ENCODE results near the gene SPCS2.

Gene SPCS2

DNA sequence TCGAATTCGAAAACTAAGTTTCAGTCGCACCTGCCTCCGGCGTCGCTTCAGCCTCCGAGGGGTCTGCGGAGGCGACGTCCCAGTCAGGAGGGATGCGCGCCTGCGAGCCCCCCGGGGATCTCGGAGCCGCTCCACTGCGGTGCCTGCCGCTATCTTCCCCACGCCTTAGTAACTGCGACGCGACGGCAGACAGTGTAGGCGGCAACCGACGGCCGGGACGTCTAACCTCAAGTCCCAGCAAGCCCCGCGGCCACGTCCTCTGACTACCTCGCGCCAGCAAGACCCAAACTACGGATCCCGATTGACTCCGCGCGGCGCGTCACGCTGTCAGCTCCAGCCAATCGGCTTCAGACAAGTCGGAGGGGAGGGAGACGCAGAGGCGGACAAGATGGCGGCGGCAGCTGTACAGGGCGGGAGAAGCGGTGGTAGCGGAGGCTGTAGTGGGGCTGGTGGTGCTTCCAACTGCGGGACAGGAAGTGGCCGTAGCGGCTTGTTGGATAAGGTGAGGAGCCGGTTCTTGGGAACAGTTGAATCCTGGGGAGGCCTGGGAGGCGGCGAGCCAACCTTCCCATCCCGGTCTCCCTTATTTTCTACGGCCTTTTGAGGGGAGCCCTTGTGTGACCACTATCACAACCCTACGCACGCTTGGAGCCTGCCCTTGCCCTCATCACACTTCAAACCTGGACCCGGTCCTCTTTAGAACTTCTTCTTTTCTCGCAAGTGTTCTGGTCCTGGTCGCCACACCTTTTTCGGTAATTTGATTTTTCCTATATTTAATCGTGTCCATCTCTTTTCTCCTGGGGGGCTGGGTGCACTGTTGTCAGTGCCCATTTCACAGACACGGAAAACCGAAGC, at the start of gene SPCS2, which contains the start of gene XRRA1:
Gene SPCS2, plus strand, starts transcription at position 369 of the 855 bp plus-strand sequence. Its CDS starts 20 bp downstream, at position 389.
Gene XRRA1, minus strand, starts transcription at position 194 of the 855 bp plus-strand sequence. CDS start 8,213 bp downstream, outside the sequence.
- TF ChIP-seq, protein P1, sequence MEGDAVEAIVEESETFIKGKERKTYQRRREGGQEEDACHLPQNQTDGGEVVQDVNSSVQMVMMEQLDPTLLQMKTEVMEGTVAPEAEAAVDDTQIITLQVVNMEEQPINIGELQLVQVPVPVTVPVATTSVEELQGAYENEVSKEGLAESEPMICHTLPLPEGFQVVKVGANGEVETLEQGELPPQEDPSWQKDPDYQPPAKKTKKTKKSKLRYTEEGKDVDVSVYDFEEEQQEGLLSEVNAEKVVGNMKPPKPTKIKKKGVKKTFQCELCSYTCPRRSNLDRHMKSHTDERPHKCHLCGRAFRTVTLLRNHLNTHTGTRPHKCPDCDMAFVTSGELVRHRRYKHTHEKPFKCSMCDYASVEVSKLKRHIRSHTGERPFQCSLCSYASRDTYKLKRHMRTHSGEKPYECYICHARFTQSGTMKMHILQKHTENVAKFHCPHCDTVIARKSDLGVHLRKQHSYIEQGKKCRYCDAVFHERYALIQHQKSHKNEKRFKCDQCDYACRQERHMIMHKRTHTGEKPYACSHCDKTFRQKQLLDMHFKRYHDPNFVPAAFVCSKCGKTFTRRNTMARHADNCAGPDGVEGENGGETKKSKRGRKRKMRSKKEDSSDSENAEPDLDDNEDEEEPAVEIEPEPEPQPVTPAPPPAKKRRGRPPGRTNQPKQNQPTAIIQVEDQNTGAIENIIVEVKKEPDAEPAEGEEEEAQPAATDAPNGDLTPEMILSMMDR (IDR thresholded peaks at IDR 0.05; ENCODE audit: insufficient read depth, low read depth, low read length, missing control alignments), result no peak
- peak within 1 kb of the TSS; percentile 99 for H3K4me3 ChIP-seq (ENCODE audit: low read length)
- peak; percentile 100 for DNase-seq (ENCODE audit: low read depth)

DNA sequence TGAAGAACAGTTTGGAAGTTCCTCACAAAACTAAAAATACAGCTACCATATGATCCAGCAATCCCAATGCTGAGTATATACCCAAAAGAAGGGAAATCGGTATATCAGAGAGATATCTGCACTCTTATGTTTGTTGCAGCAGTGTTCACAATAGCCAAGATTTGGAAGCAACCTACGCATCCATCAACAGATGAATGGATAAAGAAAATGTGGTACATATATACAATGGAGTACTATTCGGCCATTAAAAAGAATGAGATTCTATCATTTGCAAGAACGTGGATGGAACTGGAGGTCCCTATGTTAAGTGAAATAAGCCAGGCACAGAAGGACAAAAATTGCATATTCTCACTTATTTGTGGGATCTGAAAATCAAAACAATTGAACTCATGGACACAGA, 46.7 kb upstream of the SPCS2 start:
- DNase-seq (ENCODE audit: low read depth), result no peak
- TF ChIP-seq, protein P1 (IDR thresholded peaks at IDR 0.05; ENCODE audit: insufficient read depth, low read depth, low read length, missing control alignments), result no peak
- no peak overlapping the region for H3K4me3 ChIP-seq (ENCODE audit: low read length)

DNA sequence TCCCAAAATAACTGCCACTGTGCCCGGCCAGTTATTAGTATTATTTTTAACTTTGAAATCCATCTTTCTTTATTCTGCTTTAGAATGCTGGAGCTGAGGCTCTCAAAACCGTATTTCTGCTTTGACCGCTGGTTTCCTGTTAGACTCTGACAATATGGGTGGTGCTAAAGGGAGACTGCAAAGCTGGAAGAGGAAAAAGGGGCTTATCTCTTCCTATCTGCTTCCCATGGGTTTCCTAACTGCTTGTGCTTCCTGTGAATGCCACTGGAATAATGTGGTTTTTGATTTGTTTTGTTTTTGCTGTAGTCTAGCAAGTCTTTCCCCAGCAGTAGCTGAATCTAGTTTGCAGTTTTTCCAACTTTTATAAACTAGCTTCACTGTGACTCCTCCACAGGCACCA, 43.7 kb upstream of the SPCS2 start:
- no peak for DNase-seq (ENCODE audit: low read depth)
- H3K4me3 ChIP-seq (ENCODE audit: low read length), result no peak overlapping the region
- TF ChIP-seq, protein P1 (IDR thresholded peaks at IDR 0.05; ENCODE audit: insufficient read depth, low read depth, low read length, missing control alignments), result no peak

DNA sequence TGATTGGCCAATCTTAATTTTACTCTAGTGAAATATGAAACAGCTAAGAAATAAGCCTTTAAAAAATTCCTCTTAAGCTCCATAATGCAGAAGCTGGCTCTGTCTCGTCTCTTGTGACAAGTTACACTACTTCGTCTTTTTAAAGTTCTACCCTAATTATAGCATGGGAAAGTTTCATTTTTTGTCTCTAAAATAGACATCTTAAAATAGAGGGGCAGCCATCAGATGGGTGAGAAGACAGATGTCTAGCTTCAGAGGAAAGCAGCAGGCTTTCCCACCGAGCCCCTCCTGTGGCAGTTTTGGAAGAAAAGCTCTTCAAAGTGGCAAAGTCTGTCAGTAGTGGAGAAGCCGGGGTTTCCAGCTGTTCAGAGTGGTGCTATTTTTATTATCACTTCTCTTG, 39.7 kb upstream of the SPCS2 start:
- DNase-seq (ENCODE audit: low read depth), result no peak
- TF ChIP-seq, protein P1 (IDR thresholded peaks at IDR 0.05; ENCODE audit: insufficient read depth, low read depth, low read length, missing control alignments), result no peak
- no peak overlapping the region for H3K4me3 ChIP-seq (ENCODE audit: low read length)

DNA sequence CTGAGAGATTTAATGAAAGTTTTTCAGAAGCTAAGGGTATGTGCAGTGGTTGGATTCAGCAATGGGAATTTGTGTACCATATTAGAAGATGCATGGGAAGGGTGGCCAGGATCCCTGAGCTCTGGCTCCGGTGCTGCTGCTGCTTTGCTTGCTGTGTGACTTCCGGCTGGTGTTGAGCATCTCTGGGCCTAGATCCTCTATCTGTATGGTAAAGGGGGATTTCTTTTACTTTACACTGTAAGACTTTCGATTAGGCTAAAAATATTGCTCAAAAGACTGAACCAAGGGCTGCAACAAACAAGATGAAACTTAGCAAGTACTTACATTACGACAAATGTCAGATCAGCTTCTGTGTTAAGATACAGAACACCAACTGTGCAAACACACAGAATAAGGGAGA, 39.3 kb upstream of the SPCS2 start:
- DNase-seq (ENCODE audit: low read depth), result no peak
- no peak overlapping the region for H3K4me3 ChIP-seq (ENCODE audit: low read length)
- TF ChIP-seq, protein P1 (IDR thresholded peaks at IDR 0.05; ENCODE audit: insufficient read depth, low read depth, low read length, missing control alignments), result no peak

DNA sequence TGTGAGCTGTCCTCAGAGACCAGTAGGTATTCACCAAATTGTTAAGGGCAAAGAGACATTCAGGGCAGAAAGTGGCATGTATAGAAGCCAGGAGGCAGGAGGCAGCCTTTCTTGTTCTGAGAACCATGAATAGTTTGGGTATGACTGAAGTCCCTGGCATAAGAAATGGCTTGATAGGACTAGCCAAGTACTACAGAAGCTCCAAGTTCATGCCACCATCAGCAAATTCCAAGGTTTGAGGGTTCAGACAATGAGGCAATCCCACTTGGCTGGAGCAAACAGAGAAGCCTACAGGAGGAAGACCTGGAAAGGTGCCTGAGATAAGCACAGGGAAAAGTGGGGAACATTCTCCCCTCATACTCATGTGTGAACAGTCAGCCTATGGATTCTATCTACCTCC, 25.9 kb upstream of the SPCS2 start:
- H3K4me3 ChIP-seq (ENCODE audit: low read length), result no peak overlapping the region
- TF ChIP-seq, protein P1 (IDR thresholded peaks at IDR 0.05; ENCODE audit: insufficient read depth, low read depth, low read length, missing control alignments), result no peak
- peak; percentile 34 for DNase-seq (ENCODE audit: low read depth)

Data from epithelial cell of esophagus (primary cell).